ENCODE data around the gene ADORA2A.
A peak's percentile ranks its signal among the peaks of the same experiment; 100 is the strongest.

The ADORA2A gene

GRCh38 chr22:24474649-24475255, 47.4 kb downstream of the ADORA2A start:
- H3K4me3 ChIP-seq (replicated peaks in 1 of 2; ENCODE audit: low read depth in 2 of 2, low read length in 2 of 2) = no peak overlapping the region
- no peak for TF ChIP-seq CTCF (IDR thresholded peaks at IDR 0.05; ENCODE audit: low read depth, low read length)

GRCh38 chr22:24481641-24482040, 54.2 kb downstream of the ADORA2A start:
- TF ChIP-seq CTCF (IDR thresholded peaks at IDR 0.05; ENCODE audit: low read depth, low read length) = no peak

More at GRCh38 chr22:24474649-24475255, 47.4 kb downstream of the ADORA2A start:
- no peak for DNase-seq (ENCODE audit: low read depth in 2 of 2)

GRCh38 chr22:24482575-24482974, 55.2 kb downstream of the ADORA2A start:
- no peak for TF ChIP-seq CTCF (IDR thresholded peaks at IDR 0.05; ENCODE audit: low read depth, low read length)
- DNase-seq (ENCODE audit: low read depth in 2 of 2) = peak; percentile 70 to 81
- no peak overlapping the region for H3K4me3 ChIP-seq (replicated peaks in 1 of 2; ENCODE audit: low read depth in 2 of 2, low read length in 2 of 2)

More at GRCh38 chr22:24481641-24482040, 54.2 kb downstream of the ADORA2A start:
- no peak for DNase-seq (ENCODE audit: low read depth in 2 of 2)
- no peak overlapping the region for H3K4me3 ChIP-seq (replicated peaks in 1 of 2; ENCODE audit: low read depth in 2 of 2, low read length in 2 of 2)

- DNase-seq (ENCODE audit: low read depth in 2 of 2) = no peak
- no peak for TF ChIP-seq CTCF (IDR thresholded peaks at IDR 0.05; ENCODE audit: low read depth, low read length)
- no peak overlapping the region for H3K4me3 ChIP-seq (replicated peaks in 1 of 2; ENCODE audit: low read depth in 2 of 2, low read length in 2 of 2)
Measured at GRCh38 chr22:24482998-24483397, 55.6 kb downstream of the ADORA2A start.

GRCh38 chr22:24483976-24484545, 56.7 kb downstream of the ADORA2A start:
- TF ChIP-seq CTCF (IDR thresholded peaks at IDR 0.05; ENCODE audit: low read depth, low read length) = no peak
- no peak overlapping the region for H3K4me3 ChIP-seq (replicated peaks in 1 of 2; ENCODE audit: low read depth in 2 of 2, low read length in 2 of 2)
- no peak for DNase-seq (ENCODE audit: low read depth in 2 of 2)

- no peak overlapping the region for H3K4me3 ChIP-seq (replicated peaks in 1 of 2; ENCODE audit: low read depth in 2 of 2, low read length in 2 of 2)
- no peak for DNase-seq (ENCODE audit: low read depth in 2 of 2)
- TF ChIP-seq CTCF (IDR thresholded peaks at IDR 0.05; ENCODE audit: low read depth, low read length) = no peak
Measured at GRCh38 chr22:24485170-24485569, 57.8 kb downstream of the ADORA2A start.
